NCI-H345 treated with DMSO at 0.1 percent for 48 hours (cell line): ENCODE results near the gene IL10RA.
"Not testable (repeated sequence)": the region's sequence is repeated elsewhere in the genome, so short reads cannot be mapped to it uniquely, and the experiment has no call there.

ENCODE experiments used
- DNase-seq: peaks from one replicate; lab custom pipeline; 2025; ENCODE audit not compliant: unreplicated experiment; lab: John Stamatoyannopoulos, UW

Gene IL10RA

DNA sequence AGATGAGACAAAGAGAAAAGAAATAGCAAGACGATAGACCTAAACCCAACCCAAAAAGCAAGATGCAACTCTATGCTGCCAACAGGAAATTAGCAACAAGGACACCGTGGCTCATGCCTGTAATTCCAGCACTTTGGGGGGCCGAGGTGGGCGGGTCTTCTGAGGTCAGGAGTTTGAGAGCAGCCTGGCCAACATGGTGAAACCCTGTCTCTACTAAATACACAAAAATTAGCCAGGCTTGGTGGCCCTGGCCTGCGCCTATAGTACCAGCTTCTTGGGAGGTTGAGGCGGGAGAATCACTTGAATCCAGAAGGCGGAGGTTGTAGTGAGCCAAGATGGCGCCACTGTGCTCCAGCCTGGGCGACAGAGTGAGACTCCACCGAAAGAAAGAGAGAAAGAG lies 24.3 kb upstream of the IL10RA start:
- no peak for DNase-seq

DNA sequence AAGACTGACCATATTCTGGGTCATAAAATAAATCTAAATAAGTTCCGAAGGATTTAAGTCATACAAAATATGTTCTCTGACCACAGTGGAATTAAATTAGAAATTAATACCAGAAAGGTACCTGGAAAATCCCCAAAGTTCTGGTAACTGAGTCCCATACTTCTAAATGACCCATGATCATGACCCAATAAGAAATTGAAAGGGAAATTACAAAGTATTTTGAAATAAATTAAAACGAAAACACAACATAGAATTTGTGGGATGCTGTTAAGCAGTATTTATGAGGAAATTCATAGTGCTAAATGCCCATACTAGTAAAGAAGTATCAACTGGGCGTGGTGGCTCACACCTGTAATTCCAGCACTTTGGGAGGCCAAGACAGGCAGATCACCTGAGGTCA lies 23.4 kb upstream of the IL10RA start:
- no peak for DNase-seq

DNA sequence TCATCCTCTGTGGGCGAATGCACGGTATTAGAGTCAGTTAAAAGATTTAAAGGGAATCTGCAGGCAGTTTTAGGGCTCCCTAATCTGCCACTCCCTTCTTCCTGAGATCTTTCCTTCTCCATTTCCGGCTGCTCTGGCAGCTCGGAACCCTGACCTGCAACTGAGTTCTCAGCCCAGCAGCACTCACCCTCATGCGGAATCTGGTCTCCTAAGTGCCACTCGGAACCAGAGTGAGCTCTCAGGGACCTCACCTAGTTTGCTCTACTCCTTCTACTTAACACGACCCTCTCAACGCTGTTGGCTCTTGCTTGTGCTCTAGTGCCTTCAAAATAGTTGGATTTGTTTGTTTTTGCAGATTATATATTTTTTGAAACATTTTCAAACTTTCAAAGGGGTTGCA lies 19.3 kb upstream of the IL10RA start:
- DNase-seq, result no peak

DNA sequence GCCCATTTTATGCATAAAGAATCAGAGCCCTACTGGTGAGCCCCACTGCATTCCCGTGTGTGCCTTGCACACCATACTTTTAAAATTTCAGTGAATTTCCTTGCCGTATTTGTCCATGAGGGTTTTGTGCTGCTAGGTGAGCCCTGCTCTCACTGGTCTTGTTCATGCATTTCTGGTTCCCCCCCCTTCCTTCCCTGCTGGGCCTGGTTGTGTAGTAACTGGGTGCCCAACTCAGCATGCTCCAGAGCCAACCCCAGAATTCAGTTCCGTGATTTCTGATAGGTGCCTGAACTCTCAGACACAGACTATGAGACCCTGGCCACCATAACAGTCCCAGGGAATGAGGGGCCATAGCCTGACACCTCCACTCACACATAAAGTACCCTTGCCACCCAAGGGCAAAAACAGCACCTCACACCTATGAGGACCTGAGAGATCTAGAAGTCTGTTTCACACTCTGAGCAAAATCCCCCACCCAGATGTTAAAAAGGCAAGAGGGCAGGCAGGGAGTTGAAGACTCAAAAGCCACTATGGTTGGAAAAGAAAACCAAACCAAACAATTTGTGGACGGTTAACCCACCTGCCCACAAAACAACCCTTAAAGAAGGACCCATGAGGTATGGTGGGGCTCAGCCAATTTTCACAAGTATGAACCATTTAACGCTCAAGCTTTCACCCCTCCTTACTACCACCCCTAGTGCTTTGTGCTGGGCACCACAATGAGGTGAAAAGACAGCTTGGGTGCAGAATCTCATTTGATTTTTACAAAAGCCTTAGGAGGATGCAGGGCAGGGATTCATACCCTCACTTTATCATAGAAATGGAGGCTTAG lies 16.8 kb upstream of the IL10RA start:
- DNase-seq, result no peak

DNA sequence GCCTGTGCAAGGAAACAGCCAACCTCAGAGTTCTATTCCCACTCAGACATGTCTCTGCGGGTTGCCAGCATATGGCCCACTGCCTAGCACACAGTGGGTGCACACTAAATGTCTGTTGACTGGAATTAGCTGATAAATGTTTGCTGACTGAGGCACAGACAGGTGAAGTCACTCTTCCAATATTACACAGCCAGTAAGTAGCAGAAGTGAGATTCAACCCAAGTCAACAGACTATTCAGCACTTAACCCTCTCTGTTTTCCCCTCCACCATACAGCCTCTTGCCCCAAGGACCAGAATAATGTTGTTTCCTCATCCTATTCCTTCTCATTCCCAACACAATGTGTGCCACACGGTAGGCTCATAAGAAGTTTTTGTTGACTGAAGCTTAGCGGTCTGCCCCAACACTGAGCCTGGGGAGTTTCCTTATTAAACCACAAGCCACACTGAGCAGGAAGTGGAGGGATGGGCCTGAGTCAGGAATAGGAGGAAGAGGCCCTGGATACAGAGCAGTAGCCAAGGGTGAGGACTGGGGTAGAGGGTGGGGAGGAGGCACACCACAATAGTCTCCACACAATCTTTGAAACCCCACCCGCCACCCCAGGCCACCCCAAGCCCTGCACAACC lies 15.7 kb upstream of the IL10RA start:
- no peak for DNase-seq

DNA sequence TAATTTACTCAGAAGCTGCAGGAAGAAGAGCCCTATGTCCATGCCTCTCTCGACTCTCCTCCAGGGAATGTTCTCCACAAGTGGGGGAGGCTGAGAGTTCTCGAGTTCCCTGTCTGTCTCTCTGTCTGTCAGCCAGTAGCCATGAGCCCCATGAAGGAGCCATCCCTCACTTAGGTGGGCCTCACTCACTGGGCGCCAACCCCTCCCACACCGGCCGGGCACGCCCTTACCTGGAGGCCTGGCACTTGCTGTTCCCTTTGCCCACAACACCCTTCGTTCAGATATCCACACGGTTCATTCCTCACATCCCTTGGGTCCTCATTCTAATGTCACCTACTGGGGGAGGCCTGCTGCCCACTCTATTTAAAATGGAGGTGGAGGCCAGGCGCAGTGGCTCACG lies 14.2 kb upstream of the IL10RA start:
- no peak for DNase-seq

DNA sequence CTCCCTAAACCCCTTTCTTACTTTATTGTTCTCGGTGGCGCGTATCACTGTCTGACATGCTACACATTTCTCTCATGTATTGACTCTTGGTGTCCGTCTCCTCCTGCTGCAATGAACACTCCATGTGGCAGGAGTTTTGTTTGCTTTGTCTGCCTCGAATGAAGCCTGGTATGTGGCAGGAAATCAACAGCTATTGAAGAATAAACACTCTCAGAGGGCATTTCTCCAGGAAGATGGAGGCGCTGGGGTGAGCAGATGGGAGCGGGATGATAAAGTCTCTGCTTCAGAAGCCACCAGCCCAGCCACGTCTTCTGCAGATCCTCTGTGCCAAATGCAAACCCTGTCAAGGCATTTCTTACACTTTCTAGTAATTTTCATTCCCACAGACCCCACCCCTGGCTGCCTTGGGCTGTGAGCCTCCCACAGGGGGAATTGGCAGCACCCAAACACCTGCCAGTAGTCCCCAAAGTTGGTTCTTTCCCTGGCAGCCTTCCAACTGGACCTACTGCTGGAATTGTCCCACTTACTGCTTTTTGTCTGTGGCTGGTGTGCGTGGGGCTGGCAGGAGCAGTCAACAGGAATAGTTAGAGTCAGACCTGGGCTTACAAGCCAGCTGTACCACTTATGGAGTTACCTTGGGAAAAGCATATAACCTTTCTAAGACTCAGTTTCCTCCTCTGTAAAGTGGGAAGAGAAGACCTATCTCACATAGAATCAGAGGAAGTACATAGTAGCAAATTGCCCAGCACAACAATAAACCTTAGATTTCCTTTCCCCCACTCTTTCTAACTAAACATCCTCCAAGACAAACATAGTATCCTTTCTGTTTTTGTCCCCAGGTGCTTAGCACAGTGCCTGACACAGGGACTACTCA lies 13.3 kb upstream of the IL10RA start:
- no peak for DNase-seq

DNA sequence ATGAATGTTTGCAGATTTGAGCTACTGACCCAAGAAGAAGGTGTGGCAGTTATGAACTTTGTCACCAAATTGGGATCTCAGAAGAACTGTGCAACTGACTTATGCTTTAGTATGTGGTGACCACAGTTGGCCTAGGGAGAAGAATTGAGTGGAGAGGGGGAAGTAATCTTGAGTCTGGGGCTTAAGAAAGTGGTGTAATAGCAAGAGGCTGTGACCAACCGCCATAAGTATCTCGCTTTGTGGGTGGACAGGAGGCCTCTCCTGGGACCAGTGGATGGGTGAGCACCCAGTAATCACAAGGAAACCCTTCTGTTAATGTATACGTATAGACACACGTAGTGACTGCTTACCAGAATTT lies 12.7 kb upstream of the IL10RA start:
- no peak for DNase-seq

DNA sequence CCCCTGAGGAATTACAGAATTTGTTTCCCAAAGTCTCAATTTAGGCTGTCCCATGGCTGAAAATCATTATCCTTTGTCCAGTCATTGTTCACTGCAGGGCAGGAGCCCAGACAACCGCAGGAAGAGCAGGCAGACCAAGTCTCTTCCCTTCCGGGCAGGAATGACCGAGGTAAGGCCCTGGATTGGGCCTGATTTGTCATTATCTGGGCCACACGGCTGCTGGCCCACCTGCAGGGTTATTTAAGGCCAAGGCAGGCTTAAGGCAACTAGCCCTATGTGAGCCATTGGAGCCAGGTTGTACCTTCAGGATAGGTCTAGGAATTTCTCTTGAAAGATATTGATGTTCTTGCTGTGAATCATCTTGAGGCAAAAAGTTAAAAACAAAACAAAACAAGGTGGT lies 9.7 kb upstream of the IL10RA start:
- no peak for DNase-seq

DNA sequence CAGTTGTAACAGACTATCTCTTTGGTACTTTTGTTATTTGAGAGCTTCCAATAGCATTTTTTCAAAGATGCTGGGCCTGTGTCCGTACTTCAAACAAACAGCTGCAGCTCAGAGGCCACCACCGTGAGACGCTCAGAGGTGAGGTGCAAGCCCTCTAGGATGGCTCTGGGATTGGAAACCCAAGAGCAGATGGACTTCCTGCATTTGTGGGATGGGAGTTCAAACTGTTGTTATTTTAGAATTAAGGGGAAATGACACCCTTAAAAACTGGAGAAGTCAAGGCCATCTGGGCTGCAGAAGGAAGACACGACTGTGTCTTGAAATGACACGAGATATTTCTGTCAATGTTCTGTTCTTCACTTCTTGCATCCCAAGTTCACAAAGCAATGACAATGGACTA lies 9.2 kb upstream of the IL10RA start:
- no peak for DNase-seq

DNA sequence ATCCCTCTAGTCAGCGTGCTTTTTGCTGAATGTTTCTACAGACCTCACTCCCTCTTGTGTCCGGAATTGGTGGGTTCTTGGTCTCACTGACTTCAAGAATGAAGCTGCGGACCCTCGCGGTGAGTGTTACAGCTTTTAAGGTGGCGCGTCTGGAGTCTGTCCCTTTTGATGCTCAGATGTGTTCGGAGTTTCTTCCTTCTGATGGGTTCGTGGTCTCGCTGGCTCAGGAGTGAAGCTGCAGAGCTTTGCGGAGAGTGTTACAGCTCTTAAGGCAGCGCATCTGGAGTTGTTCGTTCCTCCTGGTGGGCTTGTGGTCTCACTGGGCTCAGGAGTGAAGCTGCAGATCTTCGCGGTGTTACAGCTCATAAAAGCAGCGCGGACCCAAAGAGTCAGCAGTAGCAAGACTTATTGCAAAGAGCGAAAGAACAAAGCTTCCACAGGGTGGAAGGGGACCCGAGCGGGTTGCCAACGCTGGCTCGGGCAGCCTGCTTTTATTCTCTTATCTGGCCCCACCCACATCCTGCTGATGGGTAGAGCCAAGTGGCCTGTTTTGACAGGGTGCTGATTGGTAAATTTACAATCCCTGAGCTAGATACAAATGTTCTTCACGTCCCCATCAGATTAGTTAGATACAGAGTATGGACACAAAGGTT lies 8.5 kb upstream of the IL10RA start:
- not testable (repeated sequence) for DNase-seq

DNA sequence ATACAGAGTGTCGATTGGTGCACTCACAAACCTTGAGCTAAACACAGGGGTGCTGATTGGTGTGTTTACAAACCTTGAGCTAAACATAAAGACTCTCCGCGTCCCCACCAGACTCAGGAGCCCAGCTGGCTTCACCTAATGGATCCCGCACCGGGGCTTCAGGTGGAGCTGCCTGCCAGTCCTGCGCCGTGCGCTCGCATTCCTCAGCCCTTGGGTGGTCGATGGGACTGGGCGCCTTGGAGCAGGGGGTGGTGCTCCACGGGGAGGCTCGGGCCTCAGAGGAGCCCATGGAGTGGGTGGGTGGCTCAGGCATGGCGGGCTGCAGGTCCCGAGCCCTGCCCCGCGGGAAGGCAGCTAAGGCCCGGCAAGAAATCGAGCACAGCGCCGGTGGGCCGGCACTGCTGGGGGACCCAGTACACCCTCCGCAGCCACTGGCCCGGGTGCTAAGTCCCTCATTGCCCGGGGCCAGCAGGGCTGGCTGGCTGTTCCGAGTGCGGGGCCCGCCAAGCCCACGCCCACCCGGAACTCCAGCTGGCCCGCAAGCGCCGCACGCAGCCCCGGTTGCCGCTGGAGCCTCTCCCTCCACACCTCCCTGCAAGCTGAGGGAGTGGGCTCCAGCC lies 7.8 kb upstream of the IL10RA start:
- not testable (repeated sequence) for DNase-seq

DNA sequence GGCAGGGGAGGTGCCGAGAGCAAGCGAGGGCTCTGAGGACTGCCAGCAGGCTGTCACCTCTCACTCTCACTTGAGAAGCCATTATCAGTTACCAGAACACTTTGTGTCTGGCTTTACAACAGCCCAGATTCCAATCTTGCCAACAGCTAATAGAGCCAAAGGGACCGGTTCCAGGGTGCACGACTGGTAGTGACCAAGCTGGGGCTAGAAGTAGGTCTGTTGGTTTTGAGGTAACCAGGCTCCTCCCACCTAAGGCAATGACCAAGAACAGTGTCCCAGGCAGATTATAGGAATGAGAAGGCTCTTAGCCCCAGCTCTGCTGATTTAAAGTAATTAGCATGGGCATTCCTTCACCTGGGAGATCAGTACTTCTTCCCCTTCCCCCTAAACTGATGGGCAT lies 7.2 kb upstream of the IL10RA start:
- no peak for DNase-seq

DNA sequence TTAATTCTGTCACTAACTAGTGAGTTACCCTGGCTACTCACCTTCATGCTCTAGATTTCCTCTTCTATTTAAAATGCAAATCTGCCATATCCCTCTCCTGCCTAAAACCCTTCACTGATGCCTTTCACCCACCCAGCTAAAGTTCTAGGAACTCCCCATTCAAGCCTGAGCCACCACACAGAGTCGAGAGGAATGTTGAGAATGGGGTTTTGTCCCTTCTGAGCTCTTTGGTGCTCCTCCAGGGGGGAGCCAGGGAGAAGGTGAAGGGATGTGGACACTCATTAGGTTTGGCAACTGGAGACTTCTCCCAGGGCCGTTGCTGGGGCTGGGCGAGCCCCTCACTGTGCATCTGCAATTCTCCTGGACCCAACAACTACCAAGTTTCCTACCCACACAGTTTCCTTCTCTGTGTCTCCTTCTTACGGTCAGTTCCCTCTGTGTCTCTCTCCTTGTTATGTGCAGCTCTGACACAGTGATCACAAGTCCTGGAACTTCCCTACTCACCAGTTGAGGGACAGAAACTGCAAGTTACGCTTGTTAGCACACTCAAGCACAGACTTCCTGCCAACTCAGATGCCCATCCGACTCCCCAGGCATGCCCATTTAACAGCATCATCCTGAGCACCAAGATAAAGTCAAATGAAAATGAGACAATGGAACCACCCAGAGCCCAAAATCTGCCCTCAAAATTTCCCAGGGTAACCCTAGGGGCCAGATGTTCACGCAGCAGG lies 6.5 kb upstream of the IL10RA start:
- no peak for DNase-seq

DNA sequence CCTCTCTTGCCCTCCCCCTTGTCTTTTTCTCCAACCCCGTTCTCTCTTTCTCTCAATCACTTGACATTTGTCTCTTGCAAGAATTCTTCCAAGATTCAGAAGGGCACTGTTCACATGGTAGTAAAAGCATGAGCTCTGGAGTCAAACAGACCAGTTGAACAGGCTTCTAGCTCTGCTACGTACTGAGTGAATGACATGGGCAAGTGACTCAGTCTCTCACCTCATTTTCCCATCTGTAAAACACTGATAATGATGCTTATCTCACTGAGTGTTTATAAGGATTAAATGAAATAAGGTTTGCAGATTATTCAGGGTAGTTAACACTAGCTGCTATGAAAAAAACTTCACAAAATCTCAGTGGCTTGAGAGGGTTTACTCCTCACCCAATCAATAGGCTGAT lies 5.9 kb upstream of the IL10RA start:
- no peak for DNase-seq

DNA sequence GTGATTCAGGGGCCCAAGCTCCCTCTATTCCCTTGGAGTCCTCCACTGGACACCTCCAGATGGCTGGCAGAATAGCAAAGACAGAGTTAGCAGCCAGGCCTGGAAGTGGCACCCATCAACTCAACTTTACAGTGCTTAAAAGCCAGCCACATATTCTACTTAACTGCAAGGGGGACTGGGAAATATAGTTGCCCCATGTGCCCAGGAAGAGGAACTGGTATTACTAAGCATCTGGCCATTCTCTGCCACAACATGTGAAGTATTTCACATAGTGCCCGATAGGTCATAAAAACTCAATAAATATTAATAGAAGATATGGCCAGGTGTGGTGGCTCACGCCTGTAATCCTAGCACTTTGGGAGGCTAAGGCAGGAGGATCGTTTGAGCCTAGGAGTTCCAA lies 5.5 kb upstream of the IL10RA start:
- DNase-seq, result no peak

DNA sequence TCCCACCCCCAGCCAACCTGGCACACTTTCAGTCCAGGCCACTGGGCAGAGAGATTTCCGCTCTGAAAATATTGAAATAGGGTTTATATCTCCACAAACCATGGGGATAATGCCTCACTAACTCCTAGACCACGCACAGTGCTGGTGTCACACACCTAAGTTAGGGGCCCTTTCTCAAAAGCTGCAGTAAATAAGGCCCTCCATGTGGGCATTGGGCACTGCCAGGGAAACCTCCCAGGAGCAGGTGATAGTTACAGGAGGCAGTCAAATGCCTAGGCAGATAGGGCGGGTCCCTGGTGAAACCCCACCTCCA lies 3.1 kb upstream of the IL10RA start:
- DNase-seq, result no peak

DNA sequence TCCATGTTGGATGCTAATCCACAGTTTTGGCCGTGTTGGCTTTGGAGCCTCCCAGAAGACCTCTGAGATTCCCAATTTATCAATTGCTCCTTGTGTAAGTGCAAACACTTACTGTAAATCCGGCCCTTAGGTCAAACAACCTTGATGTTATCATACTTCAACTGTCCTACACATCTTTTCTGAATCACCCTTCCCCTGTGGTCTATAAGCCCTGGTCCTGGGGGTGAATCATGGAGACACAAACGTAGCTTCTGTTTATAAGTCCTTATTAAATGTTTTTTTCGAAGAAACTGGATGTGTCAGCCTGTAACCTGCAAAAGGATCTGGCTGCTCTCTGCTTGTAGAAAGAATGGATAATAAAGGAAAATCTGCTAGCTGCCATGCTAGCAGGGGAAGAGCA lies 1.7 kb upstream of the IL10RA start:
- no peak for DNase-seq

DNA sequence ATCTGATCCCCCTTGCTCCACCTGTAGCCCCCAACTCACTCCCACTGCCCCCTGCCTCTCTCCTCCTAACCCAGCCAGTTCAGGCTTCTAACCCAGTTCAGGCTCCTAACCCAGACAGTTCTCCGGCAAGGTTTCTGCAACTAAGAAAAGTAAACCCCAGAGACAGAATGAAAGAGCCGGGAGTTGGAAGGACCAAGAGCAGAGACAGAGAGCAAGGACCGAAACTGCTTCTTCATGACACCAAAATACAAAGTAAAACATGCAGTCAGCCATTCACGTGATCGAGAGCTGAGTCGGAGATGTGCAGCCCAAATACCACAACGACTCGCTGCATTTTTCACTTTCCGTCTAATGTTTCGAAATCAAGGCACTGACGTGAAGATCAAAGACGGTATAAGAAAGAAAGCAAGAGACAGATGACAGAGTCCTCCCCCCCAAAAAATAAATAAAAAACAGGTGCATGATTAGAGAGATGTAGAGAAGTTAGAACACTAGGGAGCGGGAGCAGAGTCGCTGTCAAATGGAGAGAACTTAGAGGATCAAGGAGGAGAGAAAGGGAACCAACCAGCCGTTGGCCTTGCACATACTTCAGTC lies 884 bp downstream of the IL10RA start:
- DNase-seq, result no peak
